ENCODE data around the gene RAB43.
A peak's percentile ranks its signal among the peaks of the same experiment; 100 is the strongest.
"Not testable (repeated sequence)": the region's sequence is repeated elsewhere in the genome, so short reads cannot be mapped to it uniquely, and the experiment has no call there.

The RAB43 gene

GRCh38 chr3:129121792-129122411, at the start of gene RAB43:
Gene RAB43, minus strand, starts transcription at chr3:129121804. Its CDS starts 315 bp downstream, at chr3:129121489.
- Histone ChIP-seq H3K4me3 (ENCODE audit: low read length, poor library complexity, severe bottlenecking) (peak within 1 kb of the TSS; percentile 80), H3K27me3 (ENCODE audit: insufficient read depth, low read length, poor library complexity, severe bottlenecking) (no peaks in the 10 kb centered on the region), H3F3A (ENCODE audit: low read depth) (peaks cover 15% of the 10 kb centered on the region), H3K79me2 (ENCODE audit: insufficient read depth, low read length) (peaks cover 33% of the 10 kb centered on the region), H3K4me1 (ENCODE audit: insufficient read depth, low read length, poor library complexity, severe bottlenecking) (peaks cover 46% of the 10 kb centered on the region), H3K4me2 (ENCODE audit: low read depth, low read length, poor library complexity, severe bottlenecking) (peak within 1 kb of the TSS; percentile 77), H4K20me1 (ENCODE audit: insufficient read depth, low read length, poor library complexity, severe bottlenecking) (peaks cover 5% of the 10 kb centered on the region), H3K9ac (ENCODE audit: low read depth, low read length, poor library complexity, severe bottlenecking) (peak within 1 kb of the TSS; percentile 87), H3K9me3 (ENCODE audit: insufficient read depth, low read depth, low read length) (no peaks in the 10 kb centered on the region), H3K9me2 (replicated peaks; ENCODE audit: low read depth, low read length) (no peaks in the 10 kb centered on the region), H3K36me3 (ENCODE audit: insufficient read depth, low read length) (peaks cover 1% of the 10 kb centered on the region; the same call in 1 of the 2 replicates), H2AFZ (ENCODE audit: low read length) (peak within 1 kb of the TSS; percentile 57; the same call in 1 of the 2 replicates)
- TF ChIP-seq CTCF (conservative IDR thresholded peaks at IDR 0.05; ENCODE audit: low read length), result no peak
- no peak for TF ChIP-seq EZH2phosphoT487 (IDR thresholded peaks at IDR 0.05; ENCODE audit: borderline replicate concordance)

GRCh38 chr3:129166579-129167332, 45.2 kb upstream of the RAB43 start:
- H3K27me3 ChIP-seq (ENCODE audit: insufficient read depth, low read length, poor library complexity, severe bottlenecking), result no peaks in the 10 kb centered on the region
- TF ChIP-seq CTCF (conservative IDR thresholded peaks at IDR 0.05; ENCODE audit: low read length), result no peak
- TF ChIP-seq EZH2phosphoT487 (IDR thresholded peaks at IDR 0.05; ENCODE audit: borderline replicate concordance), result no peak
- H4K20me1 ChIP-seq (ENCODE audit: insufficient read depth, low read length, poor library complexity, severe bottlenecking), result peaks cover 26% of the 10 kb centered on the region
- no peaks in the 10 kb centered on the region for H3K9me3 ChIP-seq (ENCODE audit: insufficient read depth, low read depth, low read length)
- H3K36me3 ChIP-seq (ENCODE audit: insufficient read depth, low read length), result peaks cover 48% of the 10 kb centered on the region
- no peak overlapping the region for H3K9ac ChIP-seq (ENCODE audit: low read depth, low read length, poor library complexity, severe bottlenecking)
- H3K4me1 ChIP-seq (ENCODE audit: insufficient read depth, low read length, poor library complexity, severe bottlenecking), result peaks cover 11% of the 10 kb centered on the region
- peaks cover 4% of the 10 kb centered on the region for H3F3A ChIP-seq (ENCODE audit: low read depth)
- no peaks in the 10 kb centered on the region for H3K9me2 ChIP-seq (replicated peaks; ENCODE audit: low read depth, low read length)
- no peak overlapping the region for H3K4me3 ChIP-seq (ENCODE audit: low read length, poor library complexity, severe bottlenecking)
- no peak overlapping the region for H3K4me2 ChIP-seq (ENCODE audit: low read depth, low read length, poor library complexity, severe bottlenecking)
- peaks cover 25% of the 10 kb centered on the region; the same call in 1 of the 2 replicates for H3K79me2 ChIP-seq (ENCODE audit: insufficient read depth, low read length)
- H2AFZ ChIP-seq (ENCODE audit: low read length), result no peak overlapping the region

GRCh38 chr3:129165594-129165993, 44.0 kb upstream of the RAB43 start:
- not testable (repeated sequence) for H2AFZ ChIP-seq (ENCODE audit: low read length); H3K27me3 ChIP-seq (ENCODE audit: insufficient read depth, low read length, poor library complexity, severe bottlenecking); H3K9ac ChIP-seq (ENCODE audit: low read depth, low read length, poor library complexity, severe bottlenecking); H3K4me2 ChIP-seq (ENCODE audit: low read depth, low read length, poor library complexity, severe bottlenecking); H3K9me3 ChIP-seq (ENCODE audit: insufficient read depth, low read depth, low read length); H3F3A ChIP-seq (ENCODE audit: low read depth); H3K9me2 ChIP-seq (replicated peaks; ENCODE audit: low read depth, low read length); H3K4me3 ChIP-seq (ENCODE audit: low read length, poor library complexity, severe bottlenecking)
- H3K36me3 ChIP-seq (ENCODE audit: insufficient read depth, low read length), result peaks cover 38% of the 10 kb centered on the region
- H4K20me1 ChIP-seq (ENCODE audit: insufficient read depth, low read length, poor library complexity, severe bottlenecking), result peaks cover 17% of the 10 kb centered on the region
- H3K79me2 ChIP-seq (ENCODE audit: insufficient read depth, low read length), result peaks cover 15% of the 10 kb centered on the region
- H3K4me1 ChIP-seq (ENCODE audit: insufficient read depth, low read length, poor library complexity, severe bottlenecking), result peaks cover 13% of the 10 kb centered on the region

All from Loucy (cell line).